ENCODE results near the gene PATL1. TPM values are rescaled to one million over a fixed set of nuclear protein-coding genes. Genes with fewer than 3 reads are reported as not detected.

Gene PATL1
- total and polyA plus RNA-seq, 2 of the 4 experiments (the other 2 are of a cell fraction), result 3.9 to 29.7 TPM

- in situ Hi-C loops (cut with MboI; ENCODE audit: low sequenced_read_pairs) (loop anchor here (10.0 kb wide), 1 partner anchor 115 kb away; no protein-coding TSS in a partner anchor), dilution Hi-C loops (cut with HindIII; ENCODE audit: low sequenced_read_pairs, unreplicated experiment) (no loop called here), intact Hi-C loops (cut with micrococcal nuclease) (no loop called here)
- H3K27ac ChIP-seq (ENCODE audit: insufficient read depth, low read length), result no peak overlapping the region
- H3K36me3 ChIP-seq (ENCODE audit: control insufficient read depth, insufficient read depth, low read length), result no peaks in the 10 kb centered on the region
- no peak overlapping the region for H3K4me3 ChIP-seq (ENCODE audit: insufficient read depth, low read depth, low read length)
- no peaks in the 10 kb centered on the region for H3K27me3 ChIP-seq (ENCODE audit: control insufficient read depth, insufficient read depth, low read length)
- H2BK120ac ChIP-seq (ENCODE audit: low read depth, low read length), result no peak overlapping the region
- ChIA-PET CTCF (interaction anchor here (2.5 kb wide), 1 partner anchor 142 kb away, joined by 9 read pairs; no protein-coding TSS in a partner anchor), POLR2A (ENCODE audit: unreplicated experiment) (no interaction called here)
- H3K4me2 ChIP-seq (ENCODE audit: low read depth, low read length), result no peak overlapping the region
- no peak for TF ChIP-seq NFE2L2 (IDR thresholded peaks at IDR 0.05; ENCODE audit: low read depth, low read length)
- TF ChIP-seq MXI1 (IDR thresholded peaks at IDR 0.05; ENCODE audit: borderline replicate concordance, low read depth, low read length), result no peak
- TF ChIP-seq RAD21 (IDR thresholded peaks at IDR 0.05; ENCODE audit: low read length), result no peak
- no peak for TF ChIP-seq POLR2A (IDR thresholded peaks at IDR 0.05; ENCODE audit: low read depth, low read length)
- TF ChIP-seq RCOR1 (IDR thresholded peaks at IDR 0.05; ENCODE audit: insufficient replicate concordance, low read length), result no peak
- no peak for TF ChIP-seq RFX5 (IDR thresholded peaks at IDR 0.05; ENCODE audit: low read depth, low read length)
- no peak for TF ChIP-seq CHD1 (IDR thresholded peaks at IDR 0.05; ENCODE audit: low read depth, low read length)
- no peak for TF ChIP-seq FOS (IDR thresholded peaks at IDR 0.05; ENCODE audit: low read depth, low read length)
- TF ChIP-seq, protein P1, sequence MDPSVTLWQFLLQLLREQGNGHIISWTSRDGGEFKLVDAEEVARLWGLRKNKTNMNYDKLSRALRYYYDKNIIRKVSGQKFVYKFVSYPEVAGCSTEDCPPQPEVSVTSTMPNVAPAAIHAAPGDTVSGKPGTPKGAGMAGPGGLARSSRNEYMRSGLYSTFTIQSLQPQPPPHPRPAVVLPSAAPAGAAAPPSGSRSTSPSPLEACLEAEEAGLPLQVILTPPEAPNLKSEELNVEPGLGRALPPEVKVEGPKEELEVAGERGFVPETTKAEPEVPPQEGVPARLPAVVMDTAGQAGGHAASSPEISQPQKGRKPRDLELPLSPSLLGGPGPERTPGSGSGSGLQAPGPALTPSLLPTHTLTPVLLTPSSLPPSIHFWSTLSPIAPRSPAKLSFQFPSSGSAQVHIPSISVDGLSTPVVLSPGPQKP (IDR thresholded peaks at IDR 0.05; ENCODE audit: borderline replicate concordance, low read depth, low read length), result no peak
- no peak for TF ChIP-seq SMC3 (IDR thresholded peaks at IDR 0.05; ENCODE audit: low read depth, low read length)
- no peak for TF ChIP-seq CEBPB (IDR thresholded peaks at IDR 0.05; ENCODE audit: low read depth, low read length)
- no peak for TF ChIP-seq MAFK (IDR thresholded peaks at IDR 0.05; ENCODE audit: low read depth, low read length)
- TF ChIP-seq CTCF (conservative IDR thresholded peaks at IDR 0.05; ENCODE audit: low read depth, low read length), result no peak
- no peak for TF ChIP-seq BHLHE40 (IDR thresholded peaks at IDR 0.05; ENCODE audit: low read depth, low read length)
- TF ChIP-seq, protein P2, sequence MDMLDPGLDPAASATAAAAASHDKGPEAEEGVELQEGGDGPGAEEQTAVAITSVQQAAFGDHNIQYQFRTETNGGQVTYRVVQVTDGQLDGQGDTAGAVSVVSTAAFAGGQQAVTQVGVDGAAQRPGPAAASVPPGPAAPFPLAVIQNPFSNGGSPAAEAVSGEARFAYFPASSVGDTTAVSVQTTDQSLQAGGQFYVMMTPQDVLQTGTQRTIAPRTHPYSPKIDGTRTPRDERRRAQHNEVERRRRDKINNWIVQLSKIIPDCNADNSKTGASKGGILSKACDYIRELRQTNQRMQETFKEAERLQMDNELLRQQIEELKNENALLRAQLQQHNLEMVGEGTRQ (IDR thresholded peaks at IDR 0.05; ENCODE audit: low read depth, low read length), result no peak
- TF ChIP-seq MAZ (IDR thresholded peaks at IDR 0.05; ENCODE audit: borderline replicate concordance, low read depth, low read length), result no peak
- DNase-seq (no peak), ATAC-seq (ENCODE audit: low read depth) (no peak)
- H2AK5ac ChIP-seq (ENCODE audit: low read depth, low read length), result no peak overlapping the region
- H3K79me1 ChIP-seq (ENCODE audit: low read depth in 1 of 2, low read length in 2 of 2), result no peaks in the 10 kb centered on the region
- H2BK20ac ChIP-seq (ENCODE audit: low read depth, low read length), result no peak overlapping the region
- no peak overlapping the region for H4K8ac ChIP-seq (ENCODE audit: low read depth in 2 of 2, low read length in 2 of 2)
- no peak overlapping the region for H4K5ac ChIP-seq (ENCODE audit: low read depth, low read length)
- peak overlapping the region; percentile 70 for H2AK9ac ChIP-seq (replicated peaks; ENCODE audit: low read depth, low read length, poor library complexity)
- no peak overlapping the region for H2BK15ac ChIP-seq (ENCODE audit: low read depth, low read length)
- H3K14ac ChIP-seq (replicated peaks; ENCODE audit: low read depth, low read length), result no peak overlapping the region
- H3K9me1 ChIP-seq (ENCODE audit: insufficient read depth, low read length), result no peaks in the 10 kb centered on the region
- no peaks in the 10 kb centered on the region for H3K9me3 ChIP-seq (ENCODE audit: control insufficient read depth, insufficient read depth, low read length)
- BruUV-seq (replicated peaks), result no TSS peak
- H3K23ac ChIP-seq (ENCODE audit: low read depth, low read length), result no peak overlapping the region
- H2AFZ ChIP-seq (replicated peaks; ENCODE audit: low read length, poor library complexity), result no peak overlapping the region
- no peak overlapping the region for H2BK5ac ChIP-seq (ENCODE audit: low read depth, low read length, poor library complexity, severe bottlenecking)
- no peak overlapping the region for H3K4ac ChIP-seq (ENCODE audit: low read depth, low read length)
- H3K18ac ChIP-seq (ENCODE audit: low read depth, low read length), result no peak overlapping the region
- H4K91ac ChIP-seq (ENCODE audit: insufficient read depth, low read depth, low read length), result no peak overlapping the region
- H3K4me1 ChIP-seq (ENCODE audit: control insufficient read depth, insufficient read depth, low read length), result no peaks in the 10 kb centered on the region
- H4K20me1 ChIP-seq (ENCODE audit: insufficient read depth, low read length), result no peaks in the 10 kb centered on the region
- H3K9ac ChIP-seq (ENCODE audit: low read depth, low read length), result no peak overlapping the region
- H3K56ac ChIP-seq (ENCODE audit: extremely low read depth, insufficient read depth, low read length), result no peak overlapping the region
Observed at GRCh38 chr11:59679347-59679746, 10.5 kb upstream of the PATL1 start.
